Stimulated activated memory B cell treated with anti-CD40 and anti-IgM and Interleukin-4, amounts not matched to agents 10 μg/mL and 1 μg/mL and 100 μg/mL, for 72 hours (primary cell): ENCODE measurements around the gene U2SURP.
A peak's percentile ranks its signal among the peaks of the same experiment; 100 is the strongest.

Experiments used
- ATAC-seq: fragments of 150-1000 bp; cut with Tn5 transposase; 2 replicates; pipeline ENCODE4 v1.10.0; 2021
- H3K27ac Mint-ChIP-seq: one replicate; pipeline ENCODE4 v1.8.0; 2022; ENCODE audit warnings: mild to moderate bottlenecking, mixed read lengths
- H3K27me3 Mint-ChIP-seq: one replicate; pipeline ENCODE4 v1.8.0; 2022; ENCODE audit warnings: mixed read lengths
- H3K36me3 Mint-ChIP-seq: one replicate; pipeline ENCODE4 v1.8.0; 2022; ENCODE audit warnings: mixed read lengths
- H3K4me1 Mint-ChIP-seq: one replicate; pipeline ENCODE4 v1.8.0; 2022; ENCODE audit warnings: mixed read lengths
- H3K4me3 Mint-ChIP-seq: one replicate; pipeline ENCODE4 v1.8.0; 2022; ENCODE audit warnings: mild to moderate bottlenecking, moderate library complexity, mixed read lengths
- H3K9me3 Mint-ChIP-seq: one replicate; pipeline ENCODE4 v1.8.0; 2022; ENCODE audit warnings: mixed read lengths

Gene U2SURP

GRCh38 chr3:142990721-142991120 is 10.6 kb upstream of the U2SURP start:
- Mint-ChIP-seq H3K4me1 (peaks cover 9% of the 10 kb centered on the region), H3K27ac (no peak overlapping the region), H3K9me3 (no peaks in the 10 kb centered on the region), H3K4me3 (no peak overlapping the region), H3K27me3 (no peaks in the 10 kb centered on the region), H3K36me3 (no peaks in the 10 kb centered on the region)
- ATAC-seq = no peak

DNA sequence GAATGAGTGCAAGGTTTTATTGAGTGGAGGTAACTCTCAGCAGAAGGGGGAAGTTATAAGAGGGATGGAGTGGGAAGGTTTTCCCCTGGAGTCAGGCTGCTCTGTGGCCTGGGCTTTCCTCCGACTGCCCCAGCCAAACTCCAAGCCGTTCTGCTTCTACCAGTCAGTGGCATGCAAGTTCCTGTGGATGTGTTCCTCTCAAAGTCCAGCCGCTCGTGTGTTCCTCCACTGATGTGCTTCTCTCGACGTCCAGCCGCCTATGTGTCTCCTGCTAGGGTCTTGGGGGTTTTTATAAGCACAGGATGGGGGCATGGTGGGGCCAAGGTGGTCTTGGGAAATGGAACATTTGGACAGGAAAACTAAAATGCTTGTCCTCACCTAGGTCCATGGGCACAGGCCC is 9.0 kb upstream of the U2SURP start:
- Mint-ChIP-seq H3K27ac (no peak overlapping the region), H3K4me1 (peaks cover 9% of the 10 kb centered on the region), H3K36me3 (no peaks in the 10 kb centered on the region), H3K4me3 (no peak overlapping the region), H3K9me3 (no peaks in the 10 kb centered on the region), H3K27me3 (no peaks in the 10 kb centered on the region)
- ATAC-seq = no peak

- Mint-ChIP-seq H3K27ac (no peak overlapping the region), H3K9me3 (no peaks in the 10 kb centered on the region), H3K4me1 (peaks cover 9% of the 10 kb centered on the region), H3K36me3 (no peaks in the 10 kb centered on the region), H3K27me3 (no peaks in the 10 kb centered on the region), H3K4me3 (no peak overlapping the region)
- ATAC-seq = no peak
Observed at GRCh38 chr3:142993958-142994442, 7.4 kb upstream of the U2SURP start.

GRCh38 chr3:142997330-142997729 is 4.0 kb upstream of the U2SURP start:
- H3K4me3 Mint-ChIP-seq = no peak overlapping the region
- no peaks in the 10 kb centered on the region for H3K27me3 Mint-ChIP-seq
- H3K4me1 Mint-ChIP-seq = peaks cover 29% of the 10 kb centered on the region
- no peaks in the 10 kb centered on the region for H3K9me3 Mint-ChIP-seq
- no peak overlapping the region for H3K27ac Mint-ChIP-seq
- ATAC-seq = no peak
- no peaks in the 10 kb centered on the region for H3K36me3 Mint-ChIP-seq

- Mint-ChIP-seq H3K36me3 (no peaks in the 10 kb centered on the region), H3K4me1 (peaks cover 39% of the 10 kb centered on the region), H3K27me3 (no peaks in the 10 kb centered on the region), H3K27ac (no peak overlapping the region), H3K4me3 (no peak overlapping the region), H3K9me3 (no peaks in the 10 kb centered on the region)
- no peak for ATAC-seq
Observed at GRCh38 chr3:142998439-142998838, 2.9 kb upstream of the U2SURP start.

GRCh38 chr3:142999881-143000280 is 1.5 kb upstream of the U2SURP start:
- Mint-ChIP-seq H3K9me3 (no peaks in the 10 kb centered on the region), H3K36me3 (no peaks in the 10 kb centered on the region), H3K27me3 (no peaks in the 10 kb centered on the region), H3K4me3 (peak overlapping the region; percentile 29), H3K4me1 (peaks cover 36% of the 10 kb centered on the region), H3K27ac (no peak overlapping the region)
- ATAC-seq = no peak

- Mint-ChIP-seq H3K27me3 (no peaks in the 10 kb centered on the region), H3K27ac (peak overlapping the region; percentile 97), H3K4me1 (peaks cover 42% of the 10 kb centered on the region), H3K36me3 (no peaks in the 10 kb centered on the region), H3K4me3 (peak overlapping the region; percentile 98), H3K9me3 (no peaks in the 10 kb centered on the region)
- no peak for ATAC-seq
Observed at GRCh38 chr3:143000528-143000927, 842 bp upstream of the U2SURP start.

- ATAC-seq = peak; percentile 88
- H3K4me1 Mint-ChIP-seq = peaks cover 46% of the 10 kb centered on the region
Observed at GRCh38 chr3:143001034-143001368, 369 bp upstream of the U2SURP start.

GRCh38 chr3:143002083-143002712 is 828 bp downstream of the U2SURP start:
- H3K27ac Mint-ChIP-seq = peak overlapping the region; percentile 97
- H3K36me3 Mint-ChIP-seq = no peaks in the 10 kb centered on the region
- no peaks in the 10 kb centered on the region for H3K27me3 Mint-ChIP-seq
- no peaks in the 10 kb centered on the region for H3K9me3 Mint-ChIP-seq
- peak; percentile 37 for ATAC-seq
- peaks cover 58% of the 10 kb centered on the region for H3K4me1 Mint-ChIP-seq
- H3K4me3 Mint-ChIP-seq = peak overlapping the region; percentile 98

More at GRCh38 chr3:143001034-143001368, 369 bp upstream of the U2SURP start:
- H3K36me3 Mint-ChIP-seq = no peaks in the 10 kb centered on the region
- peak overlapping the region; percentile 98 for H3K4me3 Mint-ChIP-seq
- peak overlapping the region; percentile 97 for H3K27ac Mint-ChIP-seq
- H3K27me3 Mint-ChIP-seq = no peaks in the 10 kb centered on the region
- H3K9me3 Mint-ChIP-seq = no peaks in the 10 kb centered on the region

DNA sequence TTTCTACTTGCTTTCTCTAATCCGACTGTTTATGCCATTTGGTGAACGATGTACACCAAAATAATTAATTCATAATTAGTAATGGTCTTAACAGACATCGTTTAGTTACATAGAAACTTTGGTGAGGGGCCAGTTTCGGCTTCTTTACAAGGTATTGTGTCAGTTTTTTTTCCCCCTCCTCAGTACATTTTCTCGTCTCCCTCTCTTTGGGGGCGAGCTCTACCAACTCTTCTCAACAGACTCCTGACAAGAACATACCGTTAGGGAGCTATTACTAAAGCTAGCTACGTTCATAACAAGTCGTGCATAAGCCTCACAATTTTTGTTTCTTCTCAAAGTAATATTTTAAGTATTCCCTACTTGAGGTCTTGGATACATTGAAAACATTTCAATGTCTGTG is 1.4 kb downstream of the U2SURP start:
- Mint-ChIP-seq H3K27ac (peak overlapping the region; percentile 97), H3K27me3 (no peaks in the 10 kb centered on the region), H3K36me3 (no peaks in the 10 kb centered on the region), H3K9me3 (no peaks in the 10 kb centered on the region), H3K4me1 (peaks cover 64% of the 10 kb centered on the region), H3K4me3 (peak overlapping the region; percentile 98)
- no peak for ATAC-seq

DNA sequence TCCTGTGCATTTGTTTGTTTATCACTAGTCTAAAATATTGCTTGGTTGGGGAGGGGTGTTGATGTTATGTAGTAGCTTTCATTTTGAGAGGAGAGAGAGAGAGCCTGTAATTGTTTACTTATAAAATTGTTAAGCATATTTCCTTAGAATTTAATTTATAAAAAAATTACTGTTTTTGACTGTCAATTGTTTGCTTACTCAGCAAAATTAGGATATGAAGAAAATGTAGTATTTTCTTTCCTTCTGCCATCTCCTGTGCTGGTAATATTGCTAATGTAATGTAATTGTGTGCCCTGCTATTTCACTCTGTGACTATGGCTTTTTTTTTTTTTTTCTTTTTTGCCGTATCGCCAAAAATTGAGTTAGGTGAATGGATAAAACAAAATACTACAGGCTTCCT is 3.5 kb downstream of the U2SURP start:
- no peaks in the 10 kb centered on the region for H3K27me3 Mint-ChIP-seq
- no peak for ATAC-seq
- H3K4me3 Mint-ChIP-seq = no peak overlapping the region
- H3K36me3 Mint-ChIP-seq = no peaks in the 10 kb centered on the region
- H3K27ac Mint-ChIP-seq = no peak overlapping the region
- no peaks in the 10 kb centered on the region for H3K9me3 Mint-ChIP-seq
- H3K4me1 Mint-ChIP-seq = peaks cover 77% of the 10 kb centered on the region

- Mint-ChIP-seq H3K36me3 (peaks cover 18% of the 10 kb centered on the region), H3K4me1 (peaks cover 69% of the 10 kb centered on the region), H3K27ac (no peak overlapping the region), H3K4me3 (no peak overlapping the region), H3K9me3 (no peaks in the 10 kb centered on the region), H3K27me3 (no peaks in the 10 kb centered on the region)
- ATAC-seq = no peak
Observed at GRCh38 chr3:143010024-143010423, 8.7 kb downstream of the U2SURP start.

- Mint-ChIP-seq H3K4me1 (peaks cover 53% of the 10 kb centered on the region), H3K27me3 (no peaks in the 10 kb centered on the region), H3K27ac (peak overlapping the region; percentile 49), H3K36me3 (peaks cover 18% of the 10 kb centered on the region), H3K4me3 (no peak overlapping the region), H3K9me3 (no peaks in the 10 kb centered on the region)
- no peak for ATAC-seq
Observed at GRCh38 chr3:143011705-143012104, 10.3 kb downstream of the U2SURP start.

DNA sequence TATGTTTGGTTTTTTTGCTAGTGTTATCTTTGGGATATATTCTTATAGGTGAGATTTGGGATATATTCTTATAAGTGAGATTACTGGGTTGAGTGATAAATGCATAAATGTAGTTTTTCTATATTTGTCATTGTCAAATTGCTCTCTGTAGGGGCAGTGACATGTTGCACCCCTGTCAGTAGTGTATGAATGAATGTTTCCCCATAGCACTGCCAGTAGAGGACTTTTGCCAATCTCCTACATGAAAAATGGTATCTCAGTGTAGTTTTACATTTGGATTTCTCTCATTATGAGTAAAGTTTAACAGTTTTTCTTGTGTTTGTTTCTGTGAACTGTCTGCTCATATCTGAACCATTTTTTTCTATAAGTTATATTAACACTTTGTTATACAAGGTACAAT is 13.6 kb downstream of the U2SURP start:
- Mint-ChIP-seq H3K9me3 (no peaks in the 10 kb centered on the region), H3K27ac (no peak overlapping the region), H3K27me3 (no peaks in the 10 kb centered on the region), H3K36me3 (peaks cover 36% of the 10 kb centered on the region), H3K4me3 (no peak overlapping the region), H3K4me1 (peaks cover 24% of the 10 kb centered on the region)
- ATAC-seq = no peak

GRCh38 chr3:143016321-143016972 is 15.1 kb downstream of the U2SURP start:
- peaks cover 12% of the 10 kb centered on the region for H3K4me1 Mint-ChIP-seq
- H3K27ac Mint-ChIP-seq = no peak overlapping the region
- H3K9me3 Mint-ChIP-seq = no peaks in the 10 kb centered on the region
- peaks cover 47% of the 10 kb centered on the region for H3K36me3 Mint-ChIP-seq
- H3K27me3 Mint-ChIP-seq = no peaks in the 10 kb centered on the region
- no peak for ATAC-seq
- no peak overlapping the region for H3K4me3 Mint-ChIP-seq

DNA sequence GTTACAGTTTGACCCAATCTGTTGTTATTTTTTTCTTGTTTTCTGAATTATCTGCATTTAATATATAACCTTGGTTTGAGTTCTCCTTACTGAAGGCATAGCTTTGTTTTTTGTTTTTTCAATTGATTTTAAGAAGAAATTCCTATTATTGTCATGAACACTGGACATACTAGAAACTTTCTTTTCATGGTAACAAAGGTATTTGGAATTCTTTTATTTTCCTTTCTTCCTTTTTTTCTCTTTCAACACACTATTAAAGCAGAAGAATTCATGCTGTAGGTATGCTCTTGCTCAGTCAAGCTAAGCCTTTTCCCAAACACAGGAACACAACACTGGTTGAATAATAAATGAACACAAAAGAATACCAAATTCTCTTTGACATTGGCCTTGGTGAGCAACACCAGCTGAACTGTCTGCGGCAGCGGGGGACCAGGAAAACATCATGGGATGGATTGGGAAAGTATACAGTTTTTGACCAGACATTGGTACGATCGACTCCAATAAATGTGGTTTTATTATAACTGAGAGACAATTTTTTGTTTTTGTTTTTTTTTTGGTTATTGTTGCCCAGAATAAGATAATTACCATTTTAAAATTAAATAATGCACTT is 23.1 kb downstream of the U2SURP start:
- peaks cover 61% of the 10 kb centered on the region for H3K36me3 Mint-ChIP-seq
- H3K27me3 Mint-ChIP-seq = no peaks in the 10 kb centered on the region
- H3K4me3 Mint-ChIP-seq = no peak overlapping the region
- no peak overlapping the region for H3K27ac Mint-ChIP-seq
- ATAC-seq = no peak
- no peaks in the 10 kb centered on the region for H3K4me1 Mint-ChIP-seq
- no peaks in the 10 kb centered on the region for H3K9me3 Mint-ChIP-seq
